ENCODE results near the gene CDC42BPA.

GRCh38 chr1:226976276-226976977 lies 341.9 kb downstream of the CDC42BPA start:
- TF ChIP-seq EZH2 (IDR thresholded peaks at IDR 0.05; ENCODE audit: low read length, missing control alignments), result no peak
- TF ChIP-seq CTCF (conservative IDR thresholded peaks at IDR 0.05 in 1 of 2, IDR thresholded peaks at IDR 0.05 in 1 of 2; ENCODE audit: low read depth in 1 of 2, low read length in 2 of 2), result no peak
